ENCODE data around the gene RAB11B. TPM values are rescaled to one million over a fixed set of nuclear protein-coding genes. Genes with fewer than 3 reads are reported as not detected.
"Not testable (repeated sequence)": the region's sequence is repeated elsewhere in the genome, so short reads cannot be mapped to it uniquely, and the experiment has no call there.

Gene RAB11B
- total RNA-seq, 3 donors from 2014 or later (not counting 1 experiment from before 2014, with no cell fraction given): 101 to 116 (median 108) TPM

- DNase-seq (no peak), ATAC-seq (no peak)
- Mint-ChIP-seq H3K4me1 (no peaks in the 10 kb centered on the region), H3K9me3 (no peaks in the 10 kb centered on the region), H3K27me3 (ENCODE audit: low read depth in 2 of 2) (no peaks in the 10 kb centered on the region), H3K4me3 (no peak overlapping the region), H3K36me3 (no peaks in the 10 kb centered on the region), H3K27ac (no peak overlapping the region)
- Histone ChIP-seq H3K4me1 (ENCODE audit: control insufficient read depth, insufficient read depth, low read length) (no peaks in the 10 kb centered on the region), H3K4me3 (ENCODE audit: low read length) (no peak overlapping the region), H3K36me3 (ENCODE audit: control insufficient read depth, insufficient read depth, low read length) (peaks cover 10% of the 10 kb centered on the region), H3K27me3 (ENCODE audit: control insufficient read depth, insufficient read depth, low read length) (no peaks in the 10 kb centered on the region), H3K9me3 (ENCODE audit: control insufficient read depth, insufficient read depth, low read length) (no peaks in the 10 kb centered on the region), H3K27ac (ENCODE audit: low read length) (no peak overlapping the region)
- WGBS (ENCODE audit: insufficient coverage): 97% methylated on average over 28 of the region's 28 CpGs
- intact Hi-C loops (cut with micrococcal nuclease): no loop called here
- no peak for TF ChIP-seq CTCF (IDR thresholded peaks at IDR 0.05)
These were observed 31.6 kb downstream of the RAB11B start for GRCh38 chr19:8421484-8422461.

DNA sequence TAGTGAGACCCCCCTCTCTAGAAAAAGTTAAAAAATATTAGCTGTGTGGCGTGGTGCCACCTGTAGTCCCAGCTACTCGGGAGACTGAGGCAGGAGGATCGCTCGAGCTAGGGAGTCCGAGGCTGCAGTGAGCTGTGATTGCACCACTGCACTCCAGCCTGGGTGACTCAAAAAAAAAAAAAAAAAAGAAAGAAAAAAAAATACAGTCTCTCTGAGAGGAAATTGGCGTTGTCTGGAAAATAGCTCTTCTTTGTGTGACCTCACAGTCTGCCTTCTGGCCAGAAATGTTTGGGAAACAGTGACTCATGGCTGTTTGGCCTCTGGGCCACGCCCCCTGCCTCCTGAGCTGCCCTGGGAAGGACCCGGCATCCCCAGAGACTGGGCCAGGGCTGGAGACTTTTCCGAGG lies 33.7 kb downstream of the RAB11B start:
- Mint-ChIP-seq H3K9me3 (no peaks in the 10 kb centered on the region), H3K27me3 (ENCODE audit: low read depth in 2 of 2) (no peaks in the 10 kb centered on the region), H3K36me3 (no peaks in the 10 kb centered on the region), H3K4me1 (no peaks in the 10 kb centered on the region), H3K27ac (no peak overlapping the region), H3K4me3 (no peak overlapping the region)
- TF ChIP-seq CTCF (IDR thresholded peaks at IDR 0.05): no peak
- H3K9me3 ChIP-seq (ENCODE audit: control insufficient read depth, insufficient read depth, low read length): no peaks in the 10 kb centered on the region
- no peak overlapping the region for H3K4me3 ChIP-seq (ENCODE audit: low read length)
- intact Hi-C loops (cut with micrococcal nuclease): no loop called here
- no peak overlapping the region for H3K27ac ChIP-seq (ENCODE audit: low read length)
- H3K4me1 ChIP-seq (ENCODE audit: control insufficient read depth, insufficient read depth, low read length): no peaks in the 10 kb centered on the region
- no peak for DNase-seq
- H3K36me3 ChIP-seq (ENCODE audit: control insufficient read depth, insufficient read depth, low read length): peaks cover 10% of the 10 kb centered on the region
- WGBS (ENCODE audit: insufficient coverage): 84% methylated on average over 9 of the region's 9 CpGs
- ATAC-seq: no peak
- no peaks in the 10 kb centered on the region for H3K27me3 ChIP-seq (ENCODE audit: control insufficient read depth, insufficient read depth, low read length)

GRCh38 chr19:8425331-8425730 lies 35.2 kb downstream of the RAB11B start:
- intact Hi-C loops (cut with micrococcal nuclease); H3K4me1 Mint-ChIP-seq; H3K36me3 ChIP-seq (ENCODE audit: control insufficient read depth, insufficient read depth, low read length); H3K27ac Mint-ChIP-seq; H3K4me1 ChIP-seq (ENCODE audit: control insufficient read depth, insufficient read depth, low read length); DNase-seq; H3K27me3 ChIP-seq (ENCODE audit: control insufficient read depth, insufficient read depth, low read length); H3K4me3 ChIP-seq (ENCODE audit: low read length); H3K27me3 Mint-ChIP-seq (ENCODE audit: low read depth in 2 of 2); H3K4me3 Mint-ChIP-seq; H3K9me3 ChIP-seq (ENCODE audit: control insufficient read depth, insufficient read depth, low read length); ATAC-seq; H3K36me3 Mint-ChIP-seq; H3K9me3 Mint-ChIP-seq; H3K27ac ChIP-seq (ENCODE audit: low read length): not testable (repeated sequence)
- WGBS (ENCODE audit: insufficient coverage): 92% methylated on average over 5 of the region's 6 CpGs

GRCh38 chr19:8426283-8426682 lies 36.1 kb downstream of the RAB11B start:
- Mint-ChIP-seq H3K4me3 (no peak overlapping the region), H3K27ac (no peak overlapping the region), H3K4me1 (peaks cover 0 to 4% of the 10 kb centered on the region in 2 donors), H3K27me3 (ENCODE audit: low read depth in 2 of 2) (no peaks in the 10 kb centered on the region), H3K9me3 (no peaks in the 10 kb centered on the region), H3K36me3 (no peaks in the 10 kb centered on the region)
- intact Hi-C loops (cut with micrococcal nuclease): no loop called here
- H3K27ac ChIP-seq (ENCODE audit: low read length): no peak overlapping the region
- peaks cover 10% of the 10 kb centered on the region for H3K36me3 ChIP-seq (ENCODE audit: control insufficient read depth, insufficient read depth, low read length)
- no peak overlapping the region for H3K4me3 ChIP-seq (ENCODE audit: low read length)
- 98% methylated on average over 7 of the region's 7 CpGs for WGBS (ENCODE audit: insufficient coverage)
- TF ChIP-seq CTCF (IDR thresholded peaks at IDR 0.05): no peak
- H3K9me3 ChIP-seq (ENCODE audit: control insufficient read depth, insufficient read depth, low read length): no peaks in the 10 kb centered on the region
- ATAC-seq: no peak
- H3K4me1 ChIP-seq (ENCODE audit: control insufficient read depth, insufficient read depth, low read length): no peaks in the 10 kb centered on the region
- H3K27me3 ChIP-seq (ENCODE audit: control insufficient read depth, insufficient read depth, low read length): no peaks in the 10 kb centered on the region
- DNase-seq: no peak
